ENCODE results near the gene ERF.
"Not testable (repeated sequence)": the region's sequence is repeated elsewhere in the genome, so short reads cannot be mapped to it uniquely, and the experiment has no call there.

Gene ERF

GRCh38 chr19:42275103-42275502 lies 20.2 kb upstream of the ERF start:
- ATAC-seq (no peak), DNase-seq (no peak)

GRCh38 chr19:42274065-42274682 lies 19.2 kb upstream of the ERF start:
- no peak for ATAC-seq
- DNase-seq = no peak

DNA sequence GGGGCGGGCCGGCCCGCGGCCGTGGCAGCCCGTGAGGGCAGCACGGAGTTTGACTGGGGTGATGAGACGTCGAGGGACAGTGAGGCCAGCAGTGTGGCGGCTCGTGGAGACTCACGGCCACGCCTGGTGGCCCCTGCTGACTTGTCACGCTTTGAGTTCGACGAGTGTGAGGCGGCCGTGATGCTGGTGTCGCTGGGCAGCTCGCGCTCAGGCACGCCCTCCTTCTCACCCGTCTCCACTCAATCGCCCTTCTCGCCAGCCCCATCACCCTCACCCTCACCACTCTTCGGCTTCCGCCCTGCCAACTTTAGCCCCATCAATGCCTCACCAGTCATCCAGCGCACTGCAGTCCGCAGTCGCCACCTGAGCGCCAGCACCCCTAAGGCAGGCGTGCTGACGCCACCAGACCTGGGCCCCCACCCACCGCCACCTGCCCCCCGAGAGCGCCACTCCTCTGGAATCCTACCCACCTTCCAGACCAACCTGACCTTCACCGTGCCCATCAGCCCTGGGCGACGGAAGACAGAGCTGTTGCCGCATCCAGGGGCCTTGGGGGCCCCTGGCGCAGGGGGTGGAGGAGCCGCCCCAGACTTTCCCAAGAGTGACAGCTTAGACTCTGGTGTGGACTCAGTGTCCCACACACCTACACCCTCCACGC lies 18.6 kb upstream of the ERF start:
- DNase-seq (no peak), ATAC-seq (no peak)

- no peak for ATAC-seq
These were observed 18.1 kb upstream of the ERF start for GRCh38 chr19:42272989-42273406.

GRCh38 chr19:42272535-42272897 lies 17.6 kb upstream of the ERF start:
- ATAC-seq (no peak), DNase-seq (no peak)

More at GRCh38 chr19:42272989-42273406, 18.1 kb upstream of the ERF start:
- no peak for DNase-seq

DNA sequence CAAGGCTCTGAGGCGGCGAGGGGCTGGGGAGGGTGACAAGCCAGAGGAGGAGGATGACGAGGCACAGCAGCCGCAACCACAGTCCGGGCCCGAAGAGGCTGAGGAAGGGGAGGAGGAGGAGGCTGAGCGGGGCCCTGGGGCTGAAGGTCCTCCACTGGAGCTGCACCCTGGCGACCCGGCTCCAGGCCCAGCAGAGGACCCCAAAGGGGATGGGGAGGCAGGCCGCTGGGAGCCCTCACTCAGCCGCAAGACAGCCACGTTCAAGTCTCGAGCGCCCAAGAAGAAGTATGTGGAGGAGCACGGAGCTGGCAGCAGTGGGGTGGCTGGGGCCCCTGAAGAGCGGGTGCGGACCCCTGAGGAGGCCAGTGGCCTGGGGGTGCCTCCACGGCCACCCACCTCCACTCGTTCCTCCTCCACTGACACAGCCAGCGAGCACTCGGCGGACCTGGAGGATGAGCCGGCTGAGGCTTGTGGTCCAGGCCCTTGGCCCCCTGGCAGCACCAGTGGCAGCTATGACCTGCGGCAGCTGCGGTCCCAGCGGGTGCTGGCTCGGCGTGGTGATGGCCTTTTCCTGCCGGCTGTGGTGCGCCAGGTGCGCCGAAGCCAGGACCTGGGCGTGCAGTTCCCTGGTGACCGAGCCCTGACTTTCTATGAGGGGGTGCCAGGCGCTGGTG lies 17.1 kb upstream of the ERF start:
- DNase-seq = no peak
- no peak for ATAC-seq

DNA sequence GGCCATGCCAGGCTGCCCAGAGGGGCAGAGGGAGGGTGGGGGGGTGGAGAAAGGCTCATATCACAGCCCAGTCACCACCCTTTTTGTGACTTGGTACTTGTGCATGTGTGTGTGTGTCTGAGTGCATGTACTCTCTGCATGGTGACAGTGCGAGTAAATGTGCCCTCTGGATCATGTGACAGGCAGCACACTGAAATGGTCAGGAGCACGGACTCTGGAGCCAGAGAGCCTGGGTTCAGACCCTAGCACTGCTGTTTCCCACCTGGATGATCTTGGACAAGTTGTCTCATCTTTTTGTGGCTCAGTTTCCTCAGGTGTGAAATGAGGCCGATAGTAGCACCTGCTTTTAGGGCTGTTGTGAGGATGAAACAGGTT lies 16.1 kb upstream of the ERF start:
- no peak for DNase-seq
- ATAC-seq = no peak

DNA sequence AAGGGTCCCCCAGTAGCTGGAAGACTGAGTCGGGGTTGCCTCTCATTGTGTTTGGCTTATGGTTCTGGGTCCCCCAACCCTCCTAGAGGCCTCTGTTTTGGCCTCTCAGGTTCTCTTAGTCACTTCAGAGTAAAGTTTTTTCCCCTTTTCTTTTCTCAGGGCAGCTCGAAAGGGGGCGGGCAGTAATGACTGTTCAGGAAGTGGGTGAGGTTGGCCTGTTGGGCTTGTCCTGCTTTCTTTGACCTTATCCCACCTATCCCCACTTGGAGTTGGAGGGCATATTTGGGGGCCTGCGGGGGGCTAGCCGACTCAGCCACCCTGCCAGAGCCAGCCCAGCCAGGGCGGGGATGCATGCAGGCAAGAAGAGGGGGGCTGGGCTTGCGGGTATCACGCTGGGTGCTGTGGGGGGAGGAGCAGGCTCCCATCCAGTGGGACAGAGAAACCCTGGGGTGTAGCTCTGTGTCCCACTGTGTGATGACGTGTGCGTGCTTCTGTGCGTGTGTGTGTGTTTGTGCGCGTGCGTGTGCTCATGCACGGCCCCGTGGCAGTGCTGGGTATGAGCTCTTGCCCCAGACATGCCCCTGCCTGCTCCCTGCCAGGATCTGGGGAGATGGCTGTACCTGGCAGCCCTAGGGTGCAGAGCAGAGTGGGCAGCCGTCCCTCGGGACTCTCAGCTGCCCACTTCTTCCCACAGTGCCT lies 15.6 kb upstream of the ERF start:
- peak; percentile 75 for DNase-seq

GRCh38 chr19:42269478-42270345 lies 14.8 kb upstream of the ERF start:
- DNase-seq (no peak), ATAC-seq (no peak)

More for the DNA sequence above, 15.6 kb upstream of the ERF start:
- ATAC-seq = peak; percentile 6

GRCh38 chr19:42268704-42269477 lies 14.0 kb upstream of the ERF start, which contains the start of gene CIC:
CIC (plus strand) TSS chr19:42269252; CDS start chr19:42271784, 2,532 bp downstream.
- ATAC-seq (peak; percentile 91), DNase-seq (peak; percentile 99)

- peak; percentile 64 for ATAC-seq
These were observed 13.3 kb upstream of the ERF start for GRCh38 chr19:42268142-42268703.

GRCh38 chr19:42267644-42268141 lies 12.8 kb upstream of the ERF start:
- ATAC-seq (no peak), DNase-seq (no peak)

More at GRCh38 chr19:42268142-42268703, 13.3 kb upstream of the ERF start:
- peak; percentile 98 for DNase-seq

- ATAC-seq, DNase-seq: not testable (repeated sequence)
These were observed 12.1 kb upstream of the ERF start for GRCh38 chr19:42266928-42267603.

DNA sequence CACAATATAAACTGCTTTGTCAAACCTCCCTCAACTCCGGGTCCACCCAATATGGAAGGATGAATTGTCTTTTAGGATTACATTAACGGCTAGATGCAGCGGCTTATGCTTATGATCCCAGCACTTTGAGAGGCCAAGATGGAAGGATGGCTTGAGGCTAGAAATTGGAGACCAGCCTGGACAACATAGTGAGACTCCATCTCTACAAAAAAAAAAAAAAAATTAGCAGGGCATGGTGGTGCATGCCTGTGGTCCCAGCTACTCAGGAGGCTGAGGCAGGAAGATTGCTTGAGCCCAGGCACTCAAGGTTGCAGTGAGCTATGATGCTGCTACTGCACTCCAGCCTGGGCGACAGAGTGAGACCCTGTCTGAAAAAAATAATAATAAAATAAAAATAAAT lies 11.2 kb upstream of the ERF start:
- DNase-seq, ATAC-seq: not testable (repeated sequence)

GRCh38 chr19:42261763-42262162 lies 6.8 kb upstream of the ERF start:
- ATAC-seq (peak; percentile 72), DNase-seq (no peak)

DNA sequence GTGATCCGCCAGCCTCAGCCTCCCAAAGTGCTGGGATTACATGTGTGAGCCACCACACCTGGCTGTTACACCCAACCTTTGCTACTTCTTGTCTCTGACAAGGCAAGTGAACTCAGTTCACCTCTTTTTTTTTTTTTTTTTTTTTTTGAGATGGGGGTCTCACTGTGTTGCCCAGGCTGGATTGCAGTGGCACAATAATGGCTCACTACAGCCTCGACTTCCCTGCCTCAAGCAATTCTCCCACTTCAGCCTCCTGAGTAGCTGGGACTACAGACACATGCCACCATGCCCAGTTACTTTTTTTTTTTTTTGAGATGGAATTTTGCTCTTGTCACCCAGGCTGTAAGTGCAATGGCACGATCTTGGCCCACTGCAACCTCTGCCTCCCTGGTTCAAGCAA lies 2.9 kb upstream of the ERF start:
- DNase-seq, ATAC-seq: not testable (repeated sequence)

DNA sequence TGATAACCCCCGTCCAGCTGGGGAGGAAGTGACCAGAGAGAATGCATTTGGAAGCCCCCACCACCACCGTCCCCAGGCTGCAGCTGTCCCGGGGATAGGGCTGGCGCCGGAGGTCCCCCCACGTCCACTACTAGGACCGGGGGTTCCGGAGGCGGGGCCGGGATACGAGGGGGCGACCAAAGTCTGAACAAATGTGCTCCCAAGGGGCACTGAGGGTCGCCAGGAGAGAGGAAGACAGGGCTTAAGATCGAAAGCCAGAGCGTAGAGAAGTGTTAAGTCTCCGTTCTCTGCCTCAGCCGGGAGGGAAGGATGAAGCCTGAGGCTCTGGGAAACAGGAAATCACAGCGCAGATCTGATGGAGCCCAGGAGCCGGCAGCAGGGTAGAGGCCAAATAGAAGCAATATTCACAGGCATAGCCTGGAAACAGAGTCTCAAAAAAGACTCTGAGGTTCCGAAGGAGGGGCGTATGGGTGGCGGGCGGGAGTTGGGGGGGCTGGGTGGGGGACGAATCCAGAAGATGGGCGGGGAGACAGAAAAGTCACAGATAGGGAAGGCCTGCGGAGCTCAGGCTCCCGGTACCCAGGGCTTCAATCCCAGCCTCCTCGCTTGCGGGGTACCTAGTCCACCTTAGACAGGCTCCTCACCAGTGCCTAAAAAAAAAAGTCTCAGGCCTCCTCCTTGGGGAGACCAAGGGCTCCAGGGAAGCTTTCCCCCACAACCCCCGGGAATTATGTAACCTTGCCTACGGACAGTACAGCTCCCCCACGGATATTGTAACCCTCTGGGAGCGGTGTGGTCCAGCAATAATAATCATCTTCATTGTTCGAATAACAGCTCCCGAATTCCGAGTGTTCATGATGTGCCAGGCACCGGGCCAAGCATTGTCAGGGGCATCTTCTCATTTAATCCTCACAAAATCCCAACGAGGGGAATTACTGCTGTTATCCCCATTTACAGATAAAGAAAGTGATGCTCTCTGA lies 1.1 kb upstream of the ERF start:
- no peak for ATAC-seq
- DNase-seq = no peak

DNA sequence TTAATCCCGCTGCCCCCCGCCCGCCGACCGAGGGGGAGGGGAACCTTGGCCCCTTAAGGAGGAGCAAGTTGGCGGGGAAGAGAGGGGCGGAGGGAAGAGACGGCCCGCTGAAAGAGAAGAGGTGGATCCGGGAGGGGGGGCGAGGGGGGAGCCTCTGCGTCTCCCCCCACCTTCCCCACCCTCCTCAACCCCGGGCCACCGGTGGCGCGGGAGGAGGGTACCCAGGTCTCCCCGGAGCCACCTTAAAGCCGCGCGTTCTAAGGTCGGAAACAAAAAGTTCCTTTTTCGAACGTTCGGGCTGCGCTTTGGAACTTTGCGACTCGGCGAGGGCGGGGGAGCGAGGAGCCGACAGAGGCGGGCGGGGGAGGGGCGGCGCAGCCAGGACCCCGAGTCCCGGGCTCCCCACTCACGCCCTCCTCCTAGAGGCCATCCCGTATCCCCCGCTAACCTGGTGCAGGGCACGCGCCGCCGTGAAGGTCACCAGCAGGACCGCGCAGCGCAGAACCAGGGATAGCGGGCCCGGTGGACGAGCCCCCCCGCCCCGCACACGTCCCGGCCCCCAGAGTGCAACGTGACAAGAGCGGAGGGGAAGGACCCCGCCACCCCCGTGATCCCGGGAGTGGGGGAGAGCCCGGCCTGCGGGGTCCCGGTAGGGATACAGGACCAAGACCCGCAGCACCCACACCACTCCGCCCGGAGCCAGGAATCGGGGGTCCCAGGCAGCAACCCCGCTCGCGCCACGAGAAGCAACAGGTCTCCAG lies 659 bp downstream of the ERF start:
- DNase-seq (peak; percentile 81), ATAC-seq (peak; percentile 28)

Data from stimulated activated naive CD8-positive, alpha-beta T cell treated with anti-CD3 and anti-CD28 coated beads, Interleukin-15, Interleukin-2, amounts not matched to agents 100 U/mL and 50 U/mL, for 24 hours (primary cell).